ENCODE measurements around the gene AGAP2.
A peak's percentile ranks its signal among the peaks of the same experiment; 100 is the strongest.

The AGAP2 gene

GRCh38 chr12:57752668-57753000 is 14.1 kb upstream of the AGAP2 start:
- Mint-ChIP-seq H3K4me3 (peak overlapping the region; percentile 96), H3K9me3 (no peaks in the 10 kb centered on the region), H3K4me1 (ENCODE audit: low read depth) (peaks cover 53% of the 10 kb centered on the region), H3K27ac (peak overlapping the region; percentile 88), H3K27me3 (ENCODE audit: low read depth) (peaks cover 3% of the 10 kb centered on the region), H3K36me3 (ENCODE audit: low read depth) (peaks cover 31% of the 10 kb centered on the region)

DNA sequence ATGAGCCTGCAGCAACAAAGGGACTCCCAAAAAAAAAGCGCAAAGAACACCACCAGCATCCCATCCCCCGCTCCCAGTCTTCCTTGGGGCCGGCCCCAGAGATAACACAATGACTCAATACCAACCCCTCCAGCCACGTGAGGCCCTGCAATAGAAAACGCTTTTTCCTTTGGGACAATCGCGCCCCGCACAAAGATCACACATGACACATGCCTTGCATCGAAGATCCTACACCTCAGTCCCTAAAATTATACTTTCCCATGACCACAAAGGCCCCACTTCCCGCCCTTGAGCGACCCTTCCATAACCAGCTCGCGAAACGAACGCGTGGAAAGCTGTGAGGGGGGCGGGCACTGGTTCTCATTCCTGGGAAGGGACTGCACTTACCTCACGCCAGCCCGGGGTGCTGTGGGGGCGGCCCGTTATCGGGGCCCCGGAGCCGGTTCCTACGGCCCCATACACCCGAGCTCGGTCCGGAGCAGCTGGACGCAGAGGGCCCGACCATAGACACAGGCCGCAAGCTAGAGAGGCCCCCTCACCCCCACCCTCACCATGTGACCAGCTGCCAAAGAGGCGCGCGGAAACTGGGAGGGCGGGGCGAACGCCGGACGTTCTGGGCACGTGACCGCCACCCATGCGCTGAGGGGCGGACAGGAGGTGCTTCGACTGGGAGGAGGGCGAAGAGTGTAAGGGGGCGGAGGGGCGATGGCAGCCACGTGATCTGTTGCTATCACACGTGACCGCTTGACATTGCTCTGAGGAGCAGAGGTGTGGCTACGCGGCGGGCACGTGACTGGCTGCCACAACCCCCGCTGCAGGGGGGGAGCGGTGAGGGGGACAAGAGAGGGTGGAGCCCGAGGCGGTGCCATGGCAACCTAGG is 13.5 kb upstream of the AGAP2 start, which contains the start of gene CDK4:
Gene CDK4 (minus strand): TSS at position 523 of the 880 bp plus-strand sequence. CDS start 593 bp downstream, outside the sequence.
- Mint-ChIP-seq H3K27ac (peak within 1 kb of the TSS; percentile 88), H3K4me1 (ENCODE audit: low read depth) (peaks cover 57% of the 10 kb centered on the region), H3K27me3 (ENCODE audit: low read depth) (peaks cover 3% of the 10 kb centered on the region), H3K4me3 (peak within 1 kb of the TSS; percentile 96), H3K36me3 (ENCODE audit: low read depth) (peaks cover 35% of the 10 kb centered on the region), H3K9me3 (no peaks in the 10 kb centered on the region)

GRCh38 chr12:57751432-57751787 is 12.9 kb upstream of the AGAP2 start:
- peaks cover 35% of the 10 kb centered on the region for H3K36me3 Mint-ChIP-seq (ENCODE audit: low read depth)
- H3K4me3 Mint-ChIP-seq = peak overlapping the region; percentile 96
- no peaks in the 10 kb centered on the region for H3K9me3 Mint-ChIP-seq
- H3K27ac Mint-ChIP-seq = peak overlapping the region; percentile 88
- peaks cover 3% of the 10 kb centered on the region for H3K27me3 Mint-ChIP-seq (ENCODE audit: low read depth)
- peaks cover 52% of the 10 kb centered on the region for H3K4me1 Mint-ChIP-seq (ENCODE audit: low read depth)

- Mint-ChIP-seq H3K4me1 (ENCODE audit: low read depth) (peaks cover 54% of the 10 kb centered on the region), H3K27me3 (ENCODE audit: low read depth) (no peaks in the 10 kb centered on the region), H3K9me3 (no peaks in the 10 kb centered on the region), H3K36me3 (ENCODE audit: low read depth) (peaks cover 39% of the 10 kb centered on the region), H3K27ac (peak overlapping the region; percentile 88), H3K4me3 (peak overlapping the region; percentile 96)
These were observed 12.3 kb upstream of the AGAP2 start for GRCh38 chr12:57750561-57751431.

GRCh38 chr12:57749061-57749460 is 10.5 kb upstream of the AGAP2 start:
- Mint-ChIP-seq H3K27me3 (ENCODE audit: low read depth) (no peaks in the 10 kb centered on the region), H3K4me1 (ENCODE audit: low read depth) (peaks cover 60% of the 10 kb centered on the region), H3K27ac (no peak overlapping the region), H3K36me3 (ENCODE audit: low read depth) (peaks cover 42% of the 10 kb centered on the region), H3K4me3 (no peak overlapping the region), H3K9me3 (no peaks in the 10 kb centered on the region)

DNA sequence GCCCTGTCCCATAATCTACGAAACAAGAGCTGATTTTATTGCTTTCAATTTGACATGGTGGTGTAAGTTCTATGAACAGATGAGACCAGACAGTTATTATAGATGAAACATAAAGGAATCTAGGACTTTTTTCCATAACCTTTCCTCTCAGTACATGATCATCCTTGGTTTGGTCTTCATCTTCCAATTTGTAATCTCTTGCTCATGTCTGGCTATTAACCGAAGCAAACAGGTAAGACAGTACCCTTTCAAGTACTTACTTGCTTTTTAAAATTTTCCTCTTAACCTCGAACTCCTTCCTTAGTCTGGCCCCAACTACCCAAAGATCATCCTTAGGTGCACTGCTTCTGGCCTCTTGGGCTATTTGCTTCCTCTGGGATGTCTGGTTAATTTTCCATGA is 7.5 kb upstream of the AGAP2 start:
- peaks cover 36% of the 10 kb centered on the region for H3K36me3 Mint-ChIP-seq (ENCODE audit: low read depth)
- peak overlapping the region; percentile 88 for H3K4me3 Mint-ChIP-seq
- no peaks in the 10 kb centered on the region for H3K9me3 Mint-ChIP-seq
- no peaks in the 10 kb centered on the region for H3K27me3 Mint-ChIP-seq (ENCODE audit: low read depth)
- peak overlapping the region; percentile 97 for H3K27ac Mint-ChIP-seq
- H3K4me1 Mint-ChIP-seq (ENCODE audit: low read depth) = peaks cover 42% of the 10 kb centered on the region

DNA sequence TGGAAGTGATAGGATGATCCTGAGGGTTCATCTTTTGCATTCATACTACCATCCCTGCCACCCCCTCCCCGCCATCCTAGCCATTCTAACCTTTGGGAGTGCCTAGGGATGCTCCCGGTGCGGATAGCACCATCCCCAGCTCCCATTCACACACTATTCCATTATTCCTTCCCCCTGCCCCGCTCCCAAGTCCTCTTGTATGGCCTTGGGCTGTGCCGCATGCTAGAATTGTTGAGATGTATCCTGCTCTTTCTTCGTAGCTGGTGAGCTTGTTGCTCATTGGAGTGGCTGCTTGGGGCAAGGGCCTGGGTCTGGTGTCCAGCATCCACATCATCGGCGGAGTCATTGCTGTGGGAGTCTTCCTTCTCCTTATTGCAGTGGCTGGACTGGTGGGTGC is 6.9 kb upstream of the AGAP2 start:
- Mint-ChIP-seq H3K27me3 (ENCODE audit: low read depth) (no peaks in the 10 kb centered on the region), H3K9me3 (no peaks in the 10 kb centered on the region), H3K4me3 (peak overlapping the region; percentile 88), H3K36me3 (ENCODE audit: low read depth) (peaks cover 36% of the 10 kb centered on the region), H3K27ac (peak overlapping the region; percentile 97), H3K4me1 (ENCODE audit: low read depth) (peaks cover 45% of the 10 kb centered on the region)

DNA sequence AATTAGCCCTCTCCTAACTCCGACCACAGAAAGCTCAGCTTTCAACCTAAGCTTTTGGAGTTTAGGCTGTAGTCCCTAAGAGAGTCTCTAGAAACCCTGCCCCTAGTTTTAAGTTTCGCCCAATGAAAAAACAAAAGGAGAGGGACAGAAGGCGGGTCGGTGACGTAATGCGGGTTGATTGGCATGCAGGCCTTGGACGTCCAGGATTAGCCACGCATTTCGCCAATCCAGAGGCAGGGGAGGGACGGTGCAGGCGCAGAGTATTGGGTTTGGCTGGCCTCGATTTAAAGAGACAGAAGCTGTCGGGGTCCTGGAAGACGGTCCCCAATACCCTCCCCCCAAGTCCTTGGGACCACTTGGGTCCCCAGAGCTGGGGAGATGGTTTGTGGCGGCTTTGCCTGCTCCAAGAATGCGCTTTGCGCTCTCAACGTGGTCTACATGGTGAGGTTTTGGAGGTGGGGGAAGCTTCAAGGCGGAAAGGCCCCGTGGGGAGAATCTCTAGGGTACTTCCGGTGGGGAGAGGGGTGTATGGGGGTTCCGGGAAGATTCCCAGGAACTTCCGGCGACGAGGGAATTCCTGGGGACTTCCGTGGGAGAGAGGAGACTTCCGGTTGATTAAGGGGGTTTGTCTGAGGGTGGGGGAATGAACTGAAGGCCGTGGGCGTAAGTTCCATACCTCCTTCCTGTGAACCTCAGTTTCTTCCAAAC is 6.4 kb upstream of the AGAP2 start, which contains the start of gene TSPAN31:
Gene TSPAN31 (plus strand): TSS at position 263 of the 708 bp plus-strand sequence. CDS start 116 bp downstream, at position 379.
- Mint-ChIP-seq H3K27ac (peak within 1 kb of the TSS; percentile 97), H3K9me3 (no peaks in the 10 kb centered on the region), H3K36me3 (ENCODE audit: low read depth) (peaks cover 32% of the 10 kb centered on the region), H3K4me3 (peak within 1 kb of the TSS; percentile 88), H3K27me3 (ENCODE audit: low read depth) (no peaks in the 10 kb centered on the region), H3K4me1 (ENCODE audit: low read depth) (peaks cover 42% of the 10 kb centered on the region)

DNA sequence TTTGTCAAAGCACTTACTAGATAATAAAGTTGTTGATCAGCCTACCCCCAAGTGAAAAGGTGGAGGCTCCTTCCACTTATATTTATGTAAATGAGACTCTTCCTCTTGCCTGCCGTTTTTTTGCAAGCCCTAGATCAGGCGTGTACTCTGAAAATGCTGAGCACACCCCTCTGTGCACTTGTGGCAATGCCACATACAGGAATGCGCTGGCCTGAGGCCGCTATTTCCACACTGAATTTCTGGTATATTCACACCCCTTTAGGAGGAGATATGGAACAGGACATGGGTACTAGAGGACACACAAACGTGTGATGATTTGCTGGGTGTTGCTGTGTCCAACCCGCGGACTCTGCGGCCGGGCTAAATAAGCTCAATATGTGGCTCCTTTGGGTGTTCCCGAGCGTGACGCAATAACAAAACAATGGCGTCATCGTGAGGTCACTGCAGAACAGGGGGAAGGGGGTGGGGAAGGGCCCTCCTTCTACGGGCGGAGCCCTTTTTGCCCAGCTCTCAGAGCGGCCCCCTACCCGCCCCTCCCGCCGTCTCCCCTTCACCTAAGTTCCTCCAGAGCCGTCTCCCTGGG is 5.7 kb upstream of the AGAP2 start:
- H3K36me3 Mint-ChIP-seq (ENCODE audit: low read depth) = peaks cover 34% of the 10 kb centered on the region
- no peaks in the 10 kb centered on the region for H3K27me3 Mint-ChIP-seq (ENCODE audit: low read depth)
- H3K27ac Mint-ChIP-seq = peak overlapping the region; percentile 97
- H3K9me3 Mint-ChIP-seq = no peaks in the 10 kb centered on the region
- H3K4me3 Mint-ChIP-seq = peak overlapping the region; percentile 88
- H3K4me1 Mint-ChIP-seq (ENCODE audit: low read depth) = peaks cover 46% of the 10 kb centered on the region

GRCh38 chr12:57743769-57744168 is 5.2 kb upstream of the AGAP2 start:
- Mint-ChIP-seq H3K9me3 (no peaks in the 10 kb centered on the region), H3K36me3 (ENCODE audit: low read depth) (peaks cover 34% of the 10 kb centered on the region), H3K4me3 (peak overlapping the region; percentile 88)

DNA sequence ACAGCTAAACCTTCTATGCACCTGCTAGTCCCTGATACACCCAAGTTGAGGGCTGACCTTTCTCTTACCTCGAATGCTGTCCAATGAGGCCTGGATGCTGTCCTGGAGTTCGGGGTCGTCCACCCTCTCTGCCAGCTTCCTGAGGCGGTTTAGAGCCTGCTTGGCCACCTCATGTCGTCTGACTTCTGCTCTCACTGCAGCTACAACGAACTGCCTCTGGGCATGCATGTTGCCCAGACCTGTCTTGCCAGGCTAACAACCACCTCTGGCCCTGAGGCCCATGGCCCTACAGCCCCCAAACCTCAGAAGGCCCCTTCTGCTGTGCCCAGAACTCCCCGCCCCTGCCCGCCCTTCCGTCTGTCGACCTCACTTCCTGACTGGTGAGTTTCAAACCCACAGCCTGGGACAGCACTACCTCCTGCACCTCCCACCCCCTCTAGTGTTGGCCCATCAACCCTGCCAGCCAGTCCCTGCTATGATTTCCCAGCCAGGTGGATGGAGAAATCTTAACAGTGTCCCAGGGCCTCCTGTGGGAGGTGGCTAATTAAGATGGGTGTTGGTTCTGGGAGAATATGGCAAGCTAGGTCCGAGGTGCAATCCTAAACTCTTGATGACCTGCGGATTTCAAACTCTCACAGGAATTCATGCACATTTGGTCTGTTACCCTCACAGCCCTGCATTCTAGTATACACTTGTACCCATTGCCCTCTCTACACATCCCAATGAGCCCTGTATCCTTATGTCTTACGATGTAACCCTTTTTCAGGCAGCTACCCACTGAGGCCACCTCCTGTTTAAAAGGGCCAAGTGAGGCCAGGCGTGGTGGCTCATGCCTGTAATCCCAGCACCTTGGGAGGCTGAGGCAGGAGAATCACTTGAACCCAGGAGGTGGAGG is 3.5 kb upstream of the AGAP2 start:
- Mint-ChIP-seq H3K4me1 (ENCODE audit: low read depth) (peaks cover 46% of the 10 kb centered on the region), H3K9me3 (no peaks in the 10 kb centered on the region), H3K36me3 (ENCODE audit: low read depth) (peaks cover 26% of the 10 kb centered on the region), H3K27ac (peak overlapping the region; percentile 88), H3K27me3 (ENCODE audit: low read depth) (no peaks in the 10 kb centered on the region), H3K4me3 (peak overlapping the region; percentile 90)

More at GRCh38 chr12:57743769-57744168, 5.2 kb upstream of the AGAP2 start:
- Mint-ChIP-seq H3K27me3 (ENCODE audit: low read depth) (no peaks in the 10 kb centered on the region), H3K27ac (peak overlapping the region; percentile 97), H3K4me1 (ENCODE audit: low read depth) (peaks cover 50% of the 10 kb centered on the region)

DNA sequence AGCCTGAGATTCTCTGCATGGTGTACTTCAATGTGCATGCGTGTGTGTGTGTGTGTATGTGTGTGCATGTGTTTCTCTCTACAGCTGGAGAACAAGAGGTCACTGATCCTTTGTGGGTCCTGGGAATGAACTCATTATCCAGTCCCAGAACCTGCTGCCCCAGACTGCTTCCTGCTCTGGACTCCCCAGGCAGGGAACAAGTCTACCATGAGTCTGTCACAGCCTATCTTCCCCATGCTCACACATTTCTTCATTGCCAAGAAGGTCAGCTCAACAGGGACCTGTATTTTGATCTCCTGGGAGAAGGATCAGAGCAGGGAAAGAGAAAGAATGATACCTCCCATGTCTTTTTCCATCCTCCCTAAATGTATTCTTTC is 2.9 kb upstream of the AGAP2 start:
- peaks cover 47% of the 10 kb centered on the region for H3K4me1 Mint-ChIP-seq (ENCODE audit: low read depth)
- H3K27ac Mint-ChIP-seq = peak overlapping the region; percentile 88
- H3K27me3 Mint-ChIP-seq (ENCODE audit: low read depth) = no peaks in the 10 kb centered on the region
- H3K9me3 Mint-ChIP-seq = no peaks in the 10 kb centered on the region
- H3K4me3 Mint-ChIP-seq = peak overlapping the region; percentile 90
- peaks cover 28% of the 10 kb centered on the region for H3K36me3 Mint-ChIP-seq (ENCODE audit: low read depth)
